Measurements from ENCODE around the gene NPW.

Gene NPW

DNA sequence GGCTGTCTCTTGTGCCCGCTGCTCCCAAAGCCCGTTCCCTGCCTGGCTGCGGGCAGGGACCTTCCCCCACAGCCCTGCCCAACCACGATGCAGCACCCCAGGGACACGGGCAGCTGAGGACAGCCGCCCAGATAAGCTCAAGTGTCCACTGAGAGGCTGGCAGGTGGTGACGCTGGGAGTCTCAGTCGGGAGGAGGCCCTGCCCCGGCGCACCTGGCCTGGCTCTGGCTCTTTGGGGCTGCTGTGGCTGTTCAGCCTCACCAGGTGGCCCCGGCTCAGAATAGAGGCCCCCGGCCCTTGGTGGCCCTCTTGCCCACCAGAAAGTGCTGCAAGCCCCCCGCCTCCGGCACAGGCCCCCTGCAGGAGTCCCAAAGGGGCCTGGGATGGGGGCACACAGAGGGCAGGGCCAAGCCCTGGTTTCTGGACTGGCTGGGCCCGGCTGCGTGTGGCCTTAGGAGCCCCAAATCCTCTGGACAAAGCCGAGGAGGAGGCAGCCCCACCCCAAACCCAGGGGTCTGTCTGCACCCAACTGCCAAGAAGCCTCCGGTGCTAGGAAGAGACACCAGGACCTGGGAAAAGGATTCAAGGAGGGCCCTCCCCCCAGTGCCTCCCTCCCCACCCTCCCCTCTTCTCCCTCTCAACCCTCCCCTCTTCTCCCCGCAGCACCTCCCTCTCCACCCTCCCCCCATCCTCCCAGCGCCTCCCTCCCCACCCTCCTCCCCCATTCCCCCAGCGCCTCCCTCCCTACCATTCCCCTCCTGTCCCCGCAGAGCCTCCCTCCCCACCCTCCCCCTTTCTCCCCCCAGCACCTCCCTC, 22.8 kb downstream of the NPW start:
- Histone ChIP-seq H3K4me3 (ENCODE audit: low read depth in 1 of 2, low read length in 2 of 2) (no peak overlapping the region), H3K36me3 (ENCODE audit: control insufficient read depth in 1 of 2, insufficient read depth in 2 of 2, low read length in 2 of 2) (peaks cover 0 to 4% of the 10 kb centered on the region in 2 donors), H3K4me1 (ENCODE audit: control insufficient read depth in 1 of 2, insufficient read depth in 2 of 2, low read length in 2 of 2) (peaks cover 2 to 68% of the 10 kb centered on the region in 2 donors), H3K27me3 (ENCODE audit: low read depth, low read length) (no peaks in the 10 kb centered on the region), H3K27ac (ENCODE audit: low read length) (no peak overlapping the region), H3K9me3 (ENCODE audit: control insufficient read depth in 1 of 2, low read length in 2 of 2) (no peaks in the 10 kb centered on the region)

DNA sequence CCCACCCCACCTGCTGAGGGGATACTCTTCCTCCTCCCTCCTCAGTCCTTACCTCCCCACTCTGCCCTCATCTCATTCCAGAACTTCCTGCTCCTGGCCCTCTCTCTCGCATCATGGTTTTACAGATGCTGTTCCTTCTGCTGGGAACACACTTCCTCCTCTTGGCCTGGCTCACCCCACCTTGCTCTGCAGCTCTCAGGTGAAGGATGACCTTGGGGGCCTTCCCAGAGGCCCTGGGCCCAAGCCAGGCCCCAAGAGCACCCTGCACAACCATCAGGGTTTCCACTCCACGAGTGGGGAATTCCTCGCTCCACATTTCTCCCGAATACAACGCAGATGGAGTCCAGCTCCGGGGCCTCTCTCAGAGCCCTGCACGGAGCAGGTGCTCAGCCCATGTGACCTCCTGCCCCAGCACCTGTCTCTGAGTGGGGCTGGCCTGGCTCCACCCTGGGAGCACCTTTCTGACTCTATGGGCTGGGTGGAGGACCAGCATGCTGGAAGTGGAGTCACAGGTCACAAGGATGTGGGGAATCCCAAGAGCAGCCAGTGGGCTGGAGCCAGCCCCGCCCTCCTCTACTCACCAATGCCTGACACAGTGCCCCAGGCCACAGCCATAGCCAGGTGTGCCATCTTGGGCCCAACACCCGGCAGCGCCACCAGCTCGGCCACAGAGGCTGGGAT, 23.5 kb downstream of the NPW start:
- H3K27ac ChIP-seq (ENCODE audit: low read length), result no peak overlapping the region
- H3K9me3 ChIP-seq (ENCODE audit: control insufficient read depth in 1 of 2, low read length in 2 of 2), result no peaks in the 10 kb centered on the region
- H3K36me3 ChIP-seq (ENCODE audit: control insufficient read depth in 1 of 2, insufficient read depth in 2 of 2, low read length in 2 of 2), result no peaks in the 10 kb centered on the region
- no peak overlapping the region for H3K4me3 ChIP-seq (ENCODE audit: low read depth in 1 of 2, low read length in 2 of 2)
- H3K27me3 ChIP-seq (ENCODE audit: low read depth, low read length), result no peaks in the 10 kb centered on the region
- peaks cover 2 to 61% of the 10 kb centered on the region in 2 donors for H3K4me1 ChIP-seq (ENCODE audit: control insufficient read depth in 1 of 2, insufficient read depth in 2 of 2, low read length in 2 of 2)

DNA sequence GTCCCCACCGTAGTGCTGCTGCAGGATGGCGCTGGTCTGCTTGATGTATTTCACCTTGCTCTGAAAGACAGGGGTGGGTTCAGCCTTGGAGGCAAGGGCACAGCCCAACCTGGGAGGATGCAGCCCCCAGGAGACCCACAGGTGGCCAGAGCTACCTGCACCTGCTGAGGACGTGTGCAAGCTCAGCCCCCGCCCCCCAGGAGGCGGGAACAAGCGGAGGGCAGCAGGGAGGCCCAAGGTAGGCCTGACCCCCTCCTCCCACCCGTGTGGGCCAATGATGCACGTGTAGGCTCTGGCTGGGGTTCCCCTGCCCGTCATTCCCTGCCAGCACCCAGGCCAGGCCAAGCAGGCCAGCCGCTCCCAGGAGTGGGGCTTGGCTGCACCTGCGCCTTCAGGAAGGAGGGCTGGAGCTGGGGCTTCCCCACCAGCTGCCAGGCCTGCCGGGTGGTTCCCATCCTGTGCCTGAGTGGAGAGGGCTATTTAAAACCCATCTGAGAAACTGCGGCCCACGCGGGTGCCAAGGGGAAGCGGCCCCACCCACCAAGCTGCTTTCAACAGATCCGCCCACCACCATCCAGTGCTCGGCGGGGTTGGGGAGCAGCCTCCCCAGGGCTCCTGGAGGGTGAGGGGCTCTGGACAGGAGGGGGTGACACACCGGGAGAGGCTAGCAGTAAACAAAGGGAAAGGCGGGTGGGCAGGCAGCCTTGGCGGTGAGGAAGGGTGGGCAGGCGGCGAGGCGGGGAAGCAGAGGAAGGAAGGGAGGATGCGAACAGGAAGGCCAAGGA, 24.3 kb downstream of the NPW start:
- H3K4me1 ChIP-seq (ENCODE audit: control insufficient read depth in 1 of 2, insufficient read depth in 2 of 2, low read length in 2 of 2), result peaks cover 7 to 60% of the 10 kb centered on the region in 2 donors
- no peaks in the 10 kb centered on the region for H3K27me3 ChIP-seq (ENCODE audit: low read depth, low read length)
- H3K4me3 ChIP-seq (ENCODE audit: low read depth in 1 of 2, low read length in 2 of 2), result no peak overlapping the region

DNA sequence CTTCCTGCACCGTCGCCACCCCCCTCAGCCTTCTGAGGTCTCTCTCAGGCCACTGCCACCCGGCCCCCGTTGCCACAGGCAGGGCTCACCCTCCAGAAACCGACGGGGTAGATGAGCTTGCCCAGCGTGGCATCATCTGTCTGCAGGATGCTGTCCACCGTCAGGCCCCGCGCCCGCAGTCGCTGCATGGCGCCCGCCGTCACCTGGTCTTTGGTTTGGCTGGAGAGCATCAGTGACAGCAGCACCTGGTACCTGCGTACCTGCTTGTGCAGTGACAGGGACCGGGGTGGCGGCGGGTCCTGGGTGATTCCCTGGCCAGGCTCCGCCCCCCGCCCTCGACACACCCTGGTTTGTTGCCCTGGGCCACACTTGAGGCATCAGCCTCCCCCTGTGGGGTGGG, 25.0 kb downstream of the NPW start:
- H3K4me1 ChIP-seq (ENCODE audit: control insufficient read depth in 1 of 2, insufficient read depth in 2 of 2, low read length in 2 of 2), result peaks cover 7 to 58% of the 10 kb centered on the region in 2 donors
- H3K36me3 ChIP-seq (ENCODE audit: control insufficient read depth in 1 of 2, insufficient read depth in 2 of 2, low read length in 2 of 2), result no peaks in the 10 kb centered on the region
- no peaks in the 10 kb centered on the region for H3K27me3 ChIP-seq (ENCODE audit: low read depth, low read length)
- no peak overlapping the region for H3K4me3 ChIP-seq (ENCODE audit: low read depth in 1 of 2, low read length in 2 of 2)
- no peaks in the 10 kb centered on the region for H3K9me3 ChIP-seq (ENCODE audit: control insufficient read depth in 1 of 2, low read length in 2 of 2)
- H3K27ac ChIP-seq (ENCODE audit: low read length), result no peak overlapping the region

More for the DNA sequence above, 24.3 kb downstream of the NPW start:
- H3K27ac ChIP-seq (ENCODE audit: low read length), result no peak overlapping the region
- H3K9me3 ChIP-seq (ENCODE audit: control insufficient read depth in 1 of 2, low read length in 2 of 2), result no peaks in the 10 kb centered on the region
- no peaks in the 10 kb centered on the region for H3K36me3 ChIP-seq (ENCODE audit: control insufficient read depth in 1 of 2, insufficient read depth in 2 of 2, low read length in 2 of 2)

DNA sequence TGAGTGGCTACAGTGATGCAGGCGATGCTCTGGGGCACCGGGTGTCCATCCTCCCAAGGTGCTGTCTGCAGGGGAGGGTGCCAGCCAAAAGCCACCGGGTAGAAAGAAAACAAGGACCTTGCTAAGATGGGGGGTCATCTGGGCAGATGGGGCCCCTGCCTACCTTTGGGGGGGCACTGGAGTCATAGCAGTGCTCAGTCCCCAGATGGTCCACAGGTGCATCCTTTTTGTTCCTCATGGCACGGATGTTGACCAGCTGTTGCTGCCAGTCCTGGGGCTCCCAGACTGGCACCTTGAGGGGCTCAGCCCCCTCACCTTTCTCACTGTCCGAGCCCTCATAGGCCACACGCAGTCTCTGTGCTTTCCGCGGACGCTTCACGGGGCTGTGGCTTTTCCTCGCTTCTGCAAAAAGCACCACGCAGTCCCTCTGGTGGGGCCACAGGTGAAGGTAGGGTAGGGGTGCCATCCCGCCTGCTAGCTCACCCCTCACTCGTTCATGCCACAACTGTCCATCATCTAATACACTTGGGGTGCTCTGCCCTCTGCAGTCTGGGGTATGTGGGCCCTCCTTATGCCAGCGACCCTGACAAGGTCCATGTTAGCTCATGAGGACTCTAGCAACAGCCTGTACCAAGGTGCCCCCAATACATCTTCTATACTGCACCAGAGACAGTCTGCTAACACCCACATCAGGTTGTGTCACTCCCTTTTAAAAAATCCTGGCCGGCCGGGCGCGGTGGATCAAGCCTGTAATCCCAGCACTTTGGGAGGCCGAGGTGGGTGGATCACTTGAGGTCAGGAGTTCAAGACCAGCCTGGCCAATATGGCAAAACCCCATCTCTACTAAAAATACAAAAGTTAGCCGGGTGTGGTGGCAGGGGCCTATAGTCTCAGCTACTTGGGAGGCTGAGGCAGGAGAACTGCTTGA, 26.6 kb downstream of the NPW start:
- H3K27me3 ChIP-seq (ENCODE audit: low read depth, low read length), result no peaks in the 10 kb centered on the region
- no peak overlapping the region for H3K27ac ChIP-seq (ENCODE audit: low read length)
- H3K36me3 ChIP-seq (ENCODE audit: control insufficient read depth in 1 of 2, insufficient read depth in 2 of 2, low read length in 2 of 2), result peaks cover 0 to under 1% of the 10 kb centered on the region in 2 donors
- H3K9me3 ChIP-seq (ENCODE audit: control insufficient read depth in 1 of 2, low read length in 2 of 2), result no peaks in the 10 kb centered on the region
- H3K4me1 ChIP-seq (ENCODE audit: control insufficient read depth in 1 of 2, insufficient read depth in 2 of 2, low read length in 2 of 2), result peaks cover 7 to 44% of the 10 kb centered on the region in 2 donors
- H3K4me3 ChIP-seq (ENCODE audit: low read depth in 1 of 2, low read length in 2 of 2), result peak overlapping the region in 1 of 2 donors; percentile 98

DNA sequence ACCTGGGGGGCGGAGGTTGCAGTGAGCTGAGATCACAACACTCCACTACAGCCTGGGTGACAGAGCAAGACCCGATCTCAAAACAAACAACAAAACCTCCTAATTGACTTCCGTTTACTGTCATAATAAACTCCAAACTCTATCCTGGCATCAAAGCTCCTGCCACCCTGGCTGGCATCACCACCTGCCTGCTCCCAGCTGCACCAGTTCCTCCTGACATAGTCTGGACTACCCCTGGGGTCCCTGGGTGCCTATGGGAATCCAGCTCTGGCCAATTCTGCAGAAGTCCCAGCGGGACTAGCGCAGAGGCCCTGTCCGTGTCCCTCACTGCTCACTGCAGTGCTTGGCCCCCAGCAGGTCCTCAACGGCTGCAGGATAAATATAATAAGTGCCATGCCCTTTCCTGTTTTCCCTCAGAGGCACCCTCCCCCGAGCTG, 27.3 kb downstream of the NPW start:
- Histone ChIP-seq H3K36me3 (ENCODE audit: control insufficient read depth in 1 of 2, insufficient read depth in 2 of 2, low read length in 2 of 2) (peaks cover 3 to 4% of the 10 kb centered on the region in 2 donors), H3K9me3 (ENCODE audit: control insufficient read depth in 1 of 2, low read length in 2 of 2) (no peaks in the 10 kb centered on the region), H3K4me3 (ENCODE audit: low read depth in 1 of 2, low read length in 2 of 2) (peak overlapping the region; percentile 90 to 98), H3K4me1 (ENCODE audit: control insufficient read depth in 1 of 2, insufficient read depth in 2 of 2, low read length in 2 of 2) (peaks cover 7 to 44% of the 10 kb centered on the region in 2 donors), H3K27ac (ENCODE audit: low read length) (no peak overlapping the region), H3K27me3 (ENCODE audit: low read depth, low read length) (no peaks in the 10 kb centered on the region)

DNA sequence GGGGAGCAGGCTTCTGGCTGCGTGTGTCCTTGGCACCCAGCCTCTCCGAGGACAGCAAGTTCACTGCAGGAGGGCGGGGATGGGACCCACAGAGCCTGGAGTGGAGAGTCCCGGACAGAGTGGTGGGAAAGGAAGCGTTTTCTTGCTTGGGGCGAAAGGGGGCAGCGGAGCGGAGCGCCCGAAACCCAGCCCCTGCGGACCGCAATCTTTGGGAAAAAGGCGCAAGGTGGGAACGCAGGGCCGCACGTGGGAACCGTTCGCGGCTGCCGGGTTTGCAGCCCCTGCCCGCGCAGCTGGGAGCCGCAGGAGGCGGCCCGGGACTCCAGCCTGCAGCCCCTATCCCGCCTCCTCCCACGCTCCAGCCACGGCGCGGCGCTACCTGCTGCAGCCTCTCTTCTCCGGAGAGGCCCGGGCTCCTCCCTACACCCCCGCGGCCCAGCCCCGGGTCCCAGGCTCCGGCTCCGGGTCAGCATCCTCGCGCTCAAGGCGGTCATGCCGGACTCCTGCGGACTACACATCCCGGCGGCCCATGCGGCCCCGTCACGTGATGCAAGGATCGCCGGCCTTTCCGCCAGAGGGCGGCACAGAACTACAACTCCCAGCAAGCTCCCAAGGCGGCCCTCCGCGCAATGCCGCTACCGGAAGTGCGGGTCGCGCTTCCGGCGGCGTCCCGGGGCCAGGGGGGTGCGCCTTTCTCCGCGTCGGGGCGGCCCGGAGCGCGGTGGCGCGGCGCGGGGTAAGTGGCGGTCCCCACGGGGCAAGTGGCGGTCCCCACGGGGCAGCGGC, 27.9 kb downstream of the NPW start, which contains the start of the genes NTHL1 and TSC2:
NTHL1 (minus strand) TSS at position 505 of the 786 bp plus-strand sequence; CDS start at position 494, 11 bp downstream.
TSC2 (plus strand) TSS at position 656 of the 786 bp plus-strand sequence. CDS start 631 bp downstream, outside the sequence.
- Histone ChIP-seq H3K4me3 (ENCODE audit: low read depth in 1 of 2, low read length in 2 of 2) (peak within 1 kb of the TSS; percentile 90 to 98), H3K9me3 (ENCODE audit: control insufficient read depth in 1 of 2, low read length in 2 of 2) (no peaks in the 10 kb centered on the region), H3K27ac (ENCODE audit: low read length) (peak within 1 kb of the TSS; percentile 21), H3K36me3 (ENCODE audit: control insufficient read depth in 1 of 2, insufficient read depth in 2 of 2, low read length in 2 of 2) (peaks cover 3 to 8% of the 10 kb centered on the region in 2 donors), H3K27me3 (ENCODE audit: low read depth, low read length) (no peaks in the 10 kb centered on the region), H3K4me1 (ENCODE audit: control insufficient read depth in 1 of 2, insufficient read depth in 2 of 2, low read length in 2 of 2) (peaks cover 7 to 38% of the 10 kb centered on the region in 2 donors)

DNA sequence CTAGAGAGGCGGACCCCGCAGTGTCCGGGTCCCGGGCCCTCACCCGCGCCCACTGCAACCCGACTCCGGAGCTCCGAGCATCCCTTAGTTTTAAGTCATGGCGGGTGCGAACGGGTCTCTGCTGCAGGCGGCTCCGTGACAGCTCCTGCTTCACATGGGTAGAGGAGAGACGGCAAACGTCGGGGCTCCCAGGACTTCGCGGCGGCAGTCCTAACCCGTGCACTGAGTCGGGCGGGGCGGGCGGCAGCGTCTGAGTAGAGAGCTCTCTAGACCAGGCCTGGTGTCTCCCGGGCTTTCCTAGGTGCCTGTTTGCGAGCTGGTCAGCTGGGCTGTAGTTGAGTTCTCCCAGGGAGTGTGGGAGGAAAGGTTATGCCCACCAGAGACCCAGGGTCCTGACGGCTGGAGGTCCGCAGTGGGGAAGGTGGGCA, 28.5 kb downstream of the NPW start:
- Histone ChIP-seq H3K36me3 (ENCODE audit: control insufficient read depth in 1 of 2, insufficient read depth in 2 of 2, low read length in 2 of 2) (peaks cover 3 to 14% of the 10 kb centered on the region in 2 donors), H3K27ac (ENCODE audit: low read length) (peak overlapping the region; percentile 21), H3K4me1 (ENCODE audit: control insufficient read depth in 1 of 2, insufficient read depth in 2 of 2, low read length in 2 of 2) (peaks cover 7 to 35% of the 10 kb centered on the region in 2 donors)

DNA sequence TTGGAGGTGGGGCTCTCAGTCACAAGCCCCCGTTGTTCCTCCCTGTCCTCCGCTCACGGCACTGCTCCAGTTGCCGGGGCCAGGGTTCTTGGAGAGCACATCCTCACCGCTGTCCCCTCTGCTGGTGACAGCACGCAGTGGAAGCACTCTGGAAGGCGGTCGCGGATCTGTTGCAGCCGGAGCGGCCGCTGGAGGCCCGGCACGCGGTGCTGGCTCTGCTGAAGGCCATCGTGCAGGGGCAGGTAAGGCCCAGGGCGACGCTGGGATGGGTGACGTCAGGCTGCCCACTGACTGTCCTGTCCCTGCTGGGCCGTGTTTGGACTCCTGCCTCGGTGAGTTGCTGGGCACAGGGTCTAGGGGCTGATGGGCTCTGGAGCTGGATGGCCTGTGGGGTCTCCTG, 33.6 kb downstream of the NPW start:
- H3K27me3 ChIP-seq (ENCODE audit: low read depth, low read length), result no peaks in the 10 kb centered on the region
- H3K4me1 ChIP-seq (ENCODE audit: control insufficient read depth in 1 of 2, insufficient read depth in 2 of 2, low read length in 2 of 2), result peaks cover 5 to 15% of the 10 kb centered on the region in 2 donors
- H3K27ac ChIP-seq (ENCODE audit: low read length), result no peak overlapping the region
- H3K4me3 ChIP-seq (ENCODE audit: low read depth in 1 of 2, low read length in 2 of 2), result no peak overlapping the region
- peaks cover 23 to 51% of the 10 kb centered on the region in 2 donors for H3K36me3 ChIP-seq (ENCODE audit: control insufficient read depth in 1 of 2, insufficient read depth in 2 of 2, low read length in 2 of 2)
- H3K9me3 ChIP-seq (ENCODE audit: control insufficient read depth in 1 of 2, low read length in 2 of 2), result no peaks in the 10 kb centered on the region

More for the DNA sequence above, 28.5 kb downstream of the NPW start:
- no peaks in the 10 kb centered on the region for H3K27me3 ChIP-seq (ENCODE audit: low read depth, low read length)
- peak overlapping the region; percentile 90 to 98 for H3K4me3 ChIP-seq (ENCODE audit: low read depth in 1 of 2, low read length in 2 of 2)
- no peaks in the 10 kb centered on the region for H3K9me3 ChIP-seq (ENCODE audit: control insufficient read depth in 1 of 2, low read length in 2 of 2)
